SH-SY5Y (cell line): ENCODE data around the gene KLHL14.

ENCODE experiments used
- GATA2 ChIP-seq: IDR thresholded peaks from 2 replicates; pipeline ENCODE4 v1.6.1; 2011; ENCODE audit warnings: mild to moderate bottlenecking, low read depth, low read length
- GATA3 ChIP-seq: IDR thresholded peaks from 2 replicates; pipeline ENCODE4 v1.6.1; 2011; ENCODE audit warnings: low read depth, mild to moderate bottlenecking, low read length, moderate library complexity

GRCh38 chr18:32761231-32761630 lies 11.6 kb downstream of the KLHL14 start:
- TF ChIP-seq GATA2, result no peak
- TF ChIP-seq GATA3, result no peak
